SU-DHL-6 (cell line): Measurements from ENCODE around the gene PDE7B.

Experiments used
- CTCF ChIP-seq: fragments of 200-600 bp; sonication (generic); IDR thresholded peaks from one replicate; pipeline ENCODE4 v1.5.1; 2017; ENCODE audit warnings: antibody characterized with exemption, mild to moderate bottlenecking, low read length, moderate library complexity; ENCODE audit not compliant: insufficient read depth, poor library complexity, severe bottlenecking
- EZH2phosphoT487 ChIP-seq: fragments of 200-600 bp; sonication (generic), shearing (Covaris generic); conservative IDR thresholded peaks from 2 replicates; pipeline ENCODE4 v1.6.1; 2018; ENCODE audit warnings: mild to moderate bottlenecking, antibody characterized with exemption, low read length, moderate library complexity, mixed read lengths

GRCh38 chr6:136244061-136244616 is 392.6 kb downstream of the PDE7B start:
- TF ChIP-seq EZH2phosphoT487 (no peak), CTCF (no peak)
